CD14-positive monocyte (primary cell): ENCODE measurements around the gene FAM180A. TPM values are rescaled to one million over a fixed set of nuclear protein-coding genes. Genes with fewer than 3 reads are reported as not detected.
"Not testable (repeated sequence)": the region's sequence is repeated elsewhere in the genome, so short reads cannot be mapped to it uniquely, and the experiment has no call there.

Experiments
- DNase-seq, 3 donors: peaks; one replicate each; pipeline ENCODE4 v3.0.0-alpha.2; 2011 to 2022
- H2AFZ ChIP-seq: 2 replicates; pipeline ENCODE4 v1.6.0; 2012; ENCODE audit warnings: mild to moderate bottlenecking, low read depth, low read length, inconsistent platforms; ENCODE audit not compliant: insufficient read depth, poor library complexity, severe bottlenecking
- H3K27ac ChIP-seq, 2 donors: 1 replicate in 1 of 2; 2 replicates in 1 of 2; pipeline ENCODE4 v1.5.1; 2012 to 2013; ENCODE audit warnings: low read length in 2 of 2, control low read depth in 1 of 2, inconsistent platforms in 1 of 2, low read depth in 1 of 2, mild to moderate bottlenecking in 1 of 2
- H3K27me3 ChIP-seq, 2 donors: one replicate each; pipeline versions ENCODE4 v1.6.0 to v1.6.1; 2011 to 2013; ENCODE audit warnings: low read length in 2 of 2; ENCODE audit not compliant: control insufficient read depth in 2 of 2, insufficient read depth in 2 of 2
- H3K36me3 ChIP-seq, 2 donors: replicated peaks in 1 of 2; 1 replicate in 1 of 2; 2 replicates in 1 of 2; pipeline versions ENCODE4 v1.5.1 to v1.6.1; 2012 to 2013; ENCODE audit warnings: low read length in 2 of 2, control low read depth in 1 of 2, inconsistent platforms in 1 of 2, mild to moderate bottlenecking in 1 of 2; ENCODE audit not compliant: insufficient read depth in 2 of 2, control insufficient read depth in 1 of 2
- H3K4me1 ChIP-seq, 2 donors: 1 replicate in 1 of 2; 2 replicates in 1 of 2; pipeline versions ENCODE4 v1.5.1 to v1.6.1; 2012 to 2013; ENCODE audit warnings: low read length in 2 of 2, control low read depth in 1 of 2, inconsistent platforms in 1 of 2, mild to moderate bottlenecking in 1 of 2, moderate library complexity in 1 of 2; ENCODE audit not compliant: insufficient read depth in 2 of 2, control insufficient read depth in 1 of 2
- H3K4me2 ChIP-seq: replicated peaks from 2 replicates; pipeline ENCODE3; 2012; ENCODE audit warnings: low read length, moderate library complexity, mild to moderate bottlenecking; ENCODE audit not compliant: poor library complexity, severe bottlenecking; ENCODE audit errors: extremely low read depth
- H3K4me3 ChIP-seq, 3 experiments: fragments of 200-600 bp in 1 of 3; sonication (generic) in 1 of 3; replicated peaks in 1 of 3; 1 replicate in 2 of 3; 2 replicates in 1 of 3; pipeline ENCODE4 v1.5.1; 2011 to 2013; ENCODE audit warnings: low read length in 3 of 3, mild to moderate bottlenecking in 3 of 3, control low read depth in 2 of 3, low read depth in 2 of 3, inconsistent platforms in 1 of 3, moderate library complexity in 1 of 3
- H3K79me2 ChIP-seq: 2 replicates; pipeline ENCODE4 v1.6.0; 2012; ENCODE audit warnings: mild to moderate bottlenecking, control low read depth, inconsistent platforms, low read length, moderate library complexity; ENCODE audit not compliant: insufficient read depth
- H3K9ac ChIP-seq: 2 replicates; pipeline ENCODE4 v1.6.0; 2017; ENCODE audit warnings: low read length, mild to moderate bottlenecking; ENCODE audit not compliant: insufficient read depth, poor library complexity, severe bottlenecking
- H3K9me3 ChIP-seq, 2 donors: replicated peaks in 1 of 2; 1 replicate in 1 of 2; 2 replicates in 1 of 2; pipeline versions ENCODE4 v1.5.1 to v1.6.1; 2012 to 2013; ENCODE audit warnings: low read length in 2 of 2, control low read depth in 1 of 2; ENCODE audit not compliant: control insufficient read depth in 1 of 2, insufficient read depth in 1 of 2
- H4K20me1 ChIP-seq: 2 replicates; pipeline ENCODE4 v1.6.0; 2012; ENCODE audit warnings: mild to moderate bottlenecking, low read length, control low read depth, moderate library complexity; ENCODE audit not compliant: insufficient read depth
- H3K27ac Mint-ChIP-seq, 7 donors: one replicate each; pipeline ENCODE4 v1.8.0; 2020; ENCODE audit warnings: mild to moderate bottlenecking in 7 of 7, mixed read lengths in 7 of 7, moderate library complexity in 6 of 7, inconsistent platforms in 2 of 7
- H3K27me3 Mint-ChIP-seq, 3 donors: one replicate each; pipeline ENCODE4 v1.8.0; 2021 to 2022; ENCODE audit warnings: low read depth in 3 of 3, mild to moderate bottlenecking in 3 of 3, mixed read lengths in 3 of 3, moderate library complexity in 3 of 3, inconsistent platforms in 1 of 3
- H3K36me3 Mint-ChIP-seq, 2 donors: one replicate each; pipeline ENCODE4 v1.8.0; 2020; ENCODE audit warnings: mixed read lengths in 2 of 2, inconsistent platforms in 1 of 2, mild to moderate bottlenecking in 1 of 2
- H3K4me1 Mint-ChIP-seq: one replicate; pipeline ENCODE4 v1.8.0; 2020; ENCODE audit warnings: mild to moderate bottlenecking, mixed read lengths
- H3K4me3 Mint-ChIP-seq, 2 donors: one replicate each; pipeline ENCODE4 v1.8.0; 2020; ENCODE audit warnings: mild to moderate bottlenecking in 2 of 2, mixed read lengths in 2 of 2, moderate library complexity in 1 of 2
- H3K9me3 Mint-ChIP-seq, 7 donors: one replicate each; pipeline ENCODE4 v1.8.0; 2020 to 2022; ENCODE audit warnings: mixed read lengths in 7 of 7, mild to moderate bottlenecking in 6 of 7, moderate library complexity in 6 of 7, inconsistent platforms in 2 of 7
- CTCF ChIP-seq: fragments of 200-600 bp; IDR thresholded peaks from one replicate; pipeline ENCODE4 v1.8.0; 2022; ENCODE audit warnings: antibody characterized with exemption, mild to moderate bottlenecking
- WGBS: methylation state at CpG from one replicate; pipeline ENCODE4 v1.1.5; 2013; ENCODE audit warnings: missing lambda C conversion rate; ENCODE audit not compliant: insufficient coverage; 5-methylcytosine and 5-hydroxymethylcytosine counted together
- intact Hi-C, 2 donors: fragments of 100-400 bp; cut with micrococcal nuclease; formaldehyde crosslinking; loops; one replicate each; pipeline versions ENCODE4 v1.15.0 to v1.15.1; 2023
- polyA plus RNA-seq, 3 donors: library from polyadenylated mRNA; depleted of rRNA in 1 of 3; unstranded in 2 of 3; stranded (reverse) in 1 of 3; fragments of 300-500 nt in 2 of 3; fragments of >200 nt in 1 of 3; fragmentation: Illumina TruSeq in 2 of 3; gene quantifications; 1 replicate in 2 of 3; 2 replicates in 1 of 3; pipeline ENCODE4 v1.2.3, GENCODE V29; 2012 to 2021

FAM180A gene
- polyA plus RNA-seq, 3 donors: not detected

- H3K4me3 ChIP-seq: no peak overlapping the region
- no peaks in the 10 kb centered on the region for H3K4me1 ChIP-seq
- Mint-ChIP-seq H3K4me1 (peaks cover 4% of the 10 kb centered on the region), H3K36me3 (no peaks in the 10 kb centered on the region), H3K4me3 (no peak overlapping the region), H3K9me3 (peaks cover 0 to 7% (median 3%) of the 10 kb centered on the region in 7 donors), H3K27ac (peak overlapping the region in 1 of 7 donors; percentile 12), H3K27me3 (peaks cover 0 to 2% (median 0%) of the 10 kb centered on the region in 3 donors)
- no peaks in the 10 kb centered on the region for H4K20me1 ChIP-seq
- WGBS: 91% methylated on average over 6 of the region's 9 CpGs
- H3K4me2 ChIP-seq: no peak overlapping the region
- H3K9ac ChIP-seq: no peak overlapping the region
- DNase-seq: no peak
- no peaks in the 10 kb centered on the region for H3K9me3 ChIP-seq
- no peak for TF ChIP-seq CTCF
- H3K79me2 ChIP-seq: no peaks in the 10 kb centered on the region
- H3K36me3 ChIP-seq: no peaks in the 10 kb centered on the region
- H2AFZ ChIP-seq: no peak overlapping the region
- intact Hi-C loops: no loop called here
- H3K27me3 ChIP-seq: no peaks in the 10 kb centered on the region
- H3K27ac ChIP-seq: no peak overlapping the region
These were observed 33.8 kb upstream of the FAM180A start for GRCh38 chr7:135782377-135782776.

- 100% methylated on average over 1 of the region's 3 CpGs for WGBS
- Histone ChIP-seq H3K4me1 (no peaks in the 10 kb centered on the region), H3K36me3 (no peaks in the 10 kb centered on the region), H3K4me2 (no peak overlapping the region), H3K9me3 (no peaks in the 10 kb centered on the region), H4K20me1 (no peaks in the 10 kb centered on the region), H2AFZ (no peak overlapping the region), H3K79me2 (no peaks in the 10 kb centered on the region), H3K4me3 (no peak overlapping the region), H3K9ac (no peak overlapping the region), H3K27me3 (no peaks in the 10 kb centered on the region), H3K27ac (no peak overlapping the region)
- Mint-ChIP-seq H3K27ac (no peak overlapping the region), H3K27me3 (peaks cover 0 to 2% (median 0%) of the 10 kb centered on the region in 3 donors), H3K9me3 (peaks cover 0 to 7% (median 3%) of the 10 kb centered on the region in 7 donors), H3K4me3 (no peak overlapping the region), H3K4me1 (no peaks in the 10 kb centered on the region), H3K36me3 (no peaks in the 10 kb centered on the region)
- no peak for DNase-seq
- TF ChIP-seq CTCF: no peak
- intact Hi-C loops: no loop called here
These were observed 29.2 kb upstream of the FAM180A start for GRCh38 chr7:135777626-135778398.

- H3K4me3 Mint-ChIP-seq, H3K36me3 ChIP-seq, H3K4me1 Mint-ChIP-seq, H3K9me3 ChIP-seq, H3K27ac Mint-ChIP-seq, H3K4me3 ChIP-seq, H3K9me3 Mint-ChIP-seq, H3K9ac ChIP-seq, H3K4me2 ChIP-seq, H3K4me1 ChIP-seq, H3K27me3 ChIP-seq, DNase-seq, H3K27ac ChIP-seq, H2AFZ ChIP-seq, H3K79me2 ChIP-seq, intact Hi-C loops, H3K27me3 Mint-ChIP-seq, H3K36me3 Mint-ChIP-seq, H4K20me1 ChIP-seq: not testable (repeated sequence)
- 97% methylated on average over 4 of the region's 8 CpGs for WGBS
These were observed 27.3 kb upstream of the FAM180A start for GRCh38 chr7:135775915-135776314.
